ENCODE results near the gene CEACAM4.

The CEACAM4 gene

GRCh38 chr19:41623360-41623759 lies 3.5 kb downstream of the CEACAM4 start:
- Histone ChIP-seq H3K4me2 (ENCODE audit: low read depth, low read length, poor library complexity, severe bottlenecking) (no peak overlapping the region), H3F3A (ENCODE audit: insufficient read depth) (no peaks in the 10 kb centered on the region), H2AFZ (ENCODE audit: low read depth, low read length, severe bottlenecking) (no peak overlapping the region), H3K9me3 (ENCODE audit: insufficient read depth, low read length) (no peaks in the 10 kb centered on the region), H3K9ac (ENCODE audit: low read length) (no peak overlapping the region), H3K79me2 (ENCODE audit: insufficient read depth, low read length) (no peaks in the 10 kb centered on the region), H3K9me2 (replicated peaks; ENCODE audit: insufficient read depth, low read length) (no peaks in the 10 kb centered on the region), H3K27me3 (ENCODE audit: low read length) (no peaks in the 10 kb centered on the region), H3K27ac (ENCODE audit: low read depth, low read length) (no peak overlapping the region), H4K20me1 (ENCODE audit: low read depth, low read length) (no peaks in the 10 kb centered on the region), H3K36me3 (ENCODE audit: low read length) (no peaks in the 10 kb centered on the region), H3K4me3 (ENCODE audit: insufficient read depth, low read length, poor library complexity, severe bottlenecking) (no peak overlapping the region)
- TF ChIP-seq EZH2phosphoT487 (conservative IDR thresholded peaks at IDR 0.05; ENCODE audit: low read length) (no peak), CTCF (IDR thresholded peaks at IDR 0.05; ENCODE audit: insufficient read depth, low read length, poor library complexity, severe bottlenecking) (no peak)

- Histone ChIP-seq H3K9me3 (ENCODE audit: insufficient read depth, low read length) (no peaks in the 10 kb centered on the region), H3K9me2 (replicated peaks; ENCODE audit: insufficient read depth, low read length) (no peaks in the 10 kb centered on the region), H2AFZ (ENCODE audit: low read depth, low read length, severe bottlenecking) (no peak overlapping the region), H3K4me2 (ENCODE audit: low read depth, low read length, poor library complexity, severe bottlenecking) (no peak overlapping the region), H3K27ac (ENCODE audit: low read depth, low read length) (no peak overlapping the region), H3K9ac (ENCODE audit: low read length) (no peak overlapping the region), H3K36me3 (ENCODE audit: low read length) (no peaks in the 10 kb centered on the region), H3K27me3 (ENCODE audit: low read length) (no peaks in the 10 kb centered on the region), H3K79me2 (ENCODE audit: insufficient read depth, low read length) (no peaks in the 10 kb centered on the region), H3F3A (ENCODE audit: insufficient read depth) (no peaks in the 10 kb centered on the region), H4K20me1 (ENCODE audit: low read depth, low read length) (no peaks in the 10 kb centered on the region), H3K4me3 (ENCODE audit: insufficient read depth, low read length, poor library complexity, severe bottlenecking) (no peak overlapping the region)
- no peak for TF ChIP-seq EZH2phosphoT487 (conservative IDR thresholded peaks at IDR 0.05; ENCODE audit: low read length)
- TF ChIP-seq CTCF (IDR thresholded peaks at IDR 0.05; ENCODE audit: insufficient read depth, low read length, poor library complexity, severe bottlenecking) = no peak
Measured at GRCh38 chr19:41621654-41622053, 5.2 kb downstream of the CEACAM4 start.

GRCh38 chr19:41621226-41621625 lies 5.6 kb downstream of the CEACAM4 start:
- H2AFZ ChIP-seq (ENCODE audit: low read depth, low read length, severe bottlenecking) = no peak overlapping the region
- no peak for TF ChIP-seq EZH2phosphoT487 (conservative IDR thresholded peaks at IDR 0.05; ENCODE audit: low read length)
- TF ChIP-seq CTCF (IDR thresholded peaks at IDR 0.05; ENCODE audit: insufficient read depth, low read length, poor library complexity, severe bottlenecking) = no peak
- no peaks in the 10 kb centered on the region for H4K20me1 ChIP-seq (ENCODE audit: low read depth, low read length)
- no peaks in the 10 kb centered on the region for H3K79me2 ChIP-seq (ENCODE audit: insufficient read depth, low read length)
- no peaks in the 10 kb centered on the region for H3K36me3 ChIP-seq (ENCODE audit: low read length)
- H3K9ac ChIP-seq (ENCODE audit: low read length) = no peak overlapping the region
- no peaks in the 10 kb centered on the region for H3K9me3 ChIP-seq (ENCODE audit: insufficient read depth, low read length)
- H3F3A ChIP-seq (ENCODE audit: insufficient read depth) = no peaks in the 10 kb centered on the region
- no peak overlapping the region for H3K4me2 ChIP-seq (ENCODE audit: low read depth, low read length, poor library complexity, severe bottlenecking)
- no peaks in the 10 kb centered on the region for H3K27me3 ChIP-seq (ENCODE audit: low read length)
- no peak overlapping the region for H3K27ac ChIP-seq (ENCODE audit: low read depth, low read length)
- H3K9me2 ChIP-seq (replicated peaks; ENCODE audit: insufficient read depth, low read length) = no peaks in the 10 kb centered on the region
- no peak overlapping the region for H3K4me3 ChIP-seq (ENCODE audit: insufficient read depth, low read length, poor library complexity, severe bottlenecking)
